ENCODE measurements around the gene CPSF3. TPM values are rescaled to one million over a fixed set of nuclear protein-coding genes. Genes with fewer than 3 reads are reported as not detected.
A peak's percentile ranks its signal among the peaks of the same experiment; 100 is the strongest.

CPSF3 gene
- total RNA-seq, 1 experiment from 2014 or later = 95.5 TPM

GRCh38 chr2:9462886-9463697 lies 39.6 kb downstream of the CPSF3 start:
- no peak overlapping the region for H3K4ac ChIP-seq (ENCODE audit: low read depth, low read length)
- DNase-seq = no peak
- Mint-ChIP-seq H3K36me3 (ENCODE audit: insufficient read depth in 1 of 3, low read depth in 3 of 3) (peaks cover 15 to 60% (median 51%) of the 10 kb centered on the region in 3 experiments; a peak in 6 of 7 replicates), H3K4me3 (peak overlapping the region in 1 of 2 experiments; percentile 39; a peak in 2 of 5 replicates), H3K27ac (peak overlapping the region; percentile 25 to 93 (median 39); a peak in 6 of 7 replicates), H3K27me3 (ENCODE audit: low read depth) (no peaks in the 10 kb centered on the region), H3K4me1 (peaks cover 0 to 4% of the 10 kb centered on the region in 2 experiments; a peak in 1 of 4 replicates), H3K9me3 (no peaks in the 10 kb centered on the region)
- no peak overlapping the region for H2BK5ac ChIP-seq (ENCODE audit: insufficient read length, low read length)
- no peak for TF ChIP-seq CTCF (conservative IDR thresholded peaks at IDR 0.05)
- no peak overlapping the region for H2BK20ac ChIP-seq (ENCODE audit: low read depth, low read length, poor library complexity, severe bottlenecking)
- no peaks in the 10 kb centered on the region for H3K27me3 ChIP-seq (ENCODE audit: insufficient read depth, low read length)
- H3K23ac ChIP-seq (ENCODE audit: insufficient read length, low read depth, low read length) = no peak overlapping the region
- H4K91ac ChIP-seq (ENCODE audit: insufficient read length, low read depth, low read length) = no peak overlapping the region
- no peaks in the 10 kb centered on the region for H4K20me1 ChIP-seq (ENCODE audit: control insufficient read depth, insufficient read depth, insufficient read length)
- no peak overlapping the region for H2BK12ac ChIP-seq (ENCODE audit: insufficient read length, low read depth, low read length)
- no peaks in the 10 kb centered on the region for H3K79me1 ChIP-seq (ENCODE audit: insufficient read depth, low read depth, low read length, poor library complexity, severe bottlenecking)
- H2AK5ac ChIP-seq (ENCODE audit: insufficient read length, low read length) = no peak overlapping the region
- no peak overlapping the region for H4K5ac ChIP-seq (ENCODE audit: insufficient read length, low read depth, low read length)
- no peak overlapping the region for H2BK15ac ChIP-seq (ENCODE audit: low read depth, low read length)
- no peak overlapping the region for H3K4me2 ChIP-seq (ENCODE audit: insufficient read depth, insufficient read length, low read length)
- H3K9ac ChIP-seq (ENCODE audit: extremely low read depth, insufficient read length, low read length) = no peak overlapping the region
- H3K23me2 ChIP-seq (ENCODE audit: insufficient read length, low read depth, low read length, poor library complexity, severe bottlenecking) = no peaks in the 10 kb centered on the region
- no peaks in the 10 kb centered on the region for H3K9me3 ChIP-seq (ENCODE audit: control insufficient read depth, low read depth, low read length)
- H2AFZ ChIP-seq (ENCODE audit: low read length) = no peak overlapping the region
- H3K4me1 ChIP-seq (ENCODE audit: insufficient read depth, low read length) = no peaks in the 10 kb centered on the region
- H3K27ac ChIP-seq (ENCODE audit: insufficient read length, low read depth, low read length) = no peak overlapping the region
- WGBS (ENCODE audit: extremely low coverage, insufficient read length, low lambda C conversion rate) = no CpG with 5 or more reads among the region's 6 CpGs
- H3T11ph ChIP-seq (ENCODE audit: low read length) = no peak overlapping the region
- no peak overlapping the region for H3K14ac ChIP-seq (ENCODE audit: insufficient read depth, low read length)
- no peak overlapping the region for H3K18ac ChIP-seq (ENCODE audit: insufficient read length, low read depth, low read length)
- no peak overlapping the region for H2BK120ac ChIP-seq (ENCODE audit: low read depth, low read length, poor library complexity, severe bottlenecking)
- no peak overlapping the region for H4K8ac ChIP-seq (replicated peaks; ENCODE audit: insufficient read length, low read depth, low read length)
- H3K56ac ChIP-seq (ENCODE audit: insufficient read length, low read depth, low read length) = no peak overlapping the region
- H3K79me2 ChIP-seq (ENCODE audit: insufficient read depth, low read length) = no peaks in the 10 kb centered on the region
